NT2/D1 (cell line): Measurements from ENCODE around the gene RHBG.

Experiments
- YY1 ChIP-seq: IDR thresholded peaks from 2 replicates; pipeline ENCODE4 v1.6.1; 2011; ENCODE audit not compliant: insufficient read length, insufficient read depth
- ZNF274 ChIP-seq: IDR thresholded peaks from 2 replicates; pipeline ENCODE4 v1.6.1; 2011; ENCODE audit warnings: mild to moderate bottlenecking, low read depth, low read length

DNA sequence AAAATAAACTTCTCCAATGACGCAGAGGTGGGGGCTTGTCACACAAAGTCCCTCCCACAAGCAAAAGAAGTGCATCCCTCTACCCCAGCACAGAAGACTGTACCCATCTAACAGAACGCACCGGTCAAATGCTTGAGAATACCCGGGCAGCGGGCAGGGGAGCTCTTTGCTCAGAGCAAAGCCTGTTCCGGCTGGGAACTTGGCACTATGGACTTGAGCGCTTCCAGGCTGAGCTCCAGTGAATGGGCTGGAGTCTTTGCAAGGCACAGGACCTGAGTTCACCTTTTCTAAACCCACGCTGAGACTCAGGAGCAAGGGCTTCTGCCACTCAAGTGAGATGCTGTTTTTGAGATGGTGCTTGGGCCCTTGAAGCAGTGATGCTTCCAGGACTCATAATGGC, 20.3 kb downstream of the RHBG start:
- no peak for TF ChIP-seq ZNF274
- no peak for TF ChIP-seq YY1
